Activated T-cell treated with anti-CD3 and anti-CD28 coated beads, Interleukin-2, amount 50 U/mL, for 72 hours (primary cell): ENCODE results near the gene ACER3. TPM values are rescaled to one million over a fixed set of nuclear protein-coding genes. Genes with fewer than 3 reads are reported as not detected.

Experiments used
- ATAC-seq, 2 donors: fragments of 150-1000 bp; cut with Tn5 transposase; replicated peaks in 1 of 2; 2 replicates each; pipeline ENCODE4 v1.10.0; 2021; ENCODE audit warnings: moderate library complexity in 2 of 2, mild to moderate bottlenecking in 1 of 2
- DNase-seq, 2 donors: peaks; one replicate each; pipeline ENCODE4 v3.0.0; 2021 to 2022; ENCODE audit warnings: mixed read lengths in 1 of 2
- H3K27ac Mint-ChIP-seq: one replicate; pipeline ENCODE4 v1.8.0; 2022; ENCODE audit warnings: mild to moderate bottlenecking, moderate library complexity, mixed read lengths
- H3K27me3 Mint-ChIP-seq: one replicate; pipeline ENCODE4 v1.8.0; 2022; ENCODE audit warnings: low read depth, mixed read lengths
- H3K36me3 Mint-ChIP-seq, 2 donors: one replicate each; pipeline ENCODE4 v1.8.0; 2022; ENCODE audit warnings: mixed read lengths in 2 of 2, mild to moderate bottlenecking in 1 of 2; ENCODE audit not compliant: insufficient read depth in 2 of 2
- H3K4me1 Mint-ChIP-seq: one replicate; pipeline ENCODE4 v1.8.0; 2022; ENCODE audit warnings: low read depth, mixed read lengths
- H3K4me3 Mint-ChIP-seq, 2 donors: one replicate each; pipeline ENCODE4 v1.8.0; 2022; ENCODE audit warnings: mild to moderate bottlenecking in 2 of 2, mixed read lengths in 2 of 2, moderate library complexity in 2 of 2
- H3K9me3 Mint-ChIP-seq, 2 donors: one replicate each; pipeline ENCODE4 v1.8.0; 2022; ENCODE audit warnings: mixed read lengths in 2 of 2
- total RNA-seq, 2 donors: library from RNA; stranded (reverse); gene quantifications; one replicate each; pipeline ENCODE4 v1.2.3, GENCODE V29; 2022

ACER3 gene
- total RNA-seq, 2 donors from 2014 or later, result 13.1 to 16.2 TPM

- no peak for DNase-seq
- Mint-ChIP-seq H3K9me3 (peaks cover 0 to 4% of the 10 kb centered on the region in 2 donors), H3K4me3 (no peak overlapping the region), H3K36me3 (peaks cover 0 to 3% of the 10 kb centered on the region in 2 donors), H3K27ac (no peak overlapping the region), H3K27me3 (no peaks in the 10 kb centered on the region), H3K4me1 (no peaks in the 10 kb centered on the region)
- ATAC-seq, result no peak
These were observed 117.1 kb downstream of the ACER3 start for GRCh38 chr11:76977791-76978190.

GRCh38 chr11:76978239-76978638, 117.5 kb downstream of the ACER3 start:
- H3K27ac Mint-ChIP-seq, result no peak overlapping the region
- H3K9me3 Mint-ChIP-seq, result peaks cover 0 to 4% of the 10 kb centered on the region in 2 donors
- ATAC-seq, result no peak
- no peaks in the 10 kb centered on the region for H3K4me1 Mint-ChIP-seq
- no peak for DNase-seq
- H3K36me3 Mint-ChIP-seq, result peaks cover 0 to 3% of the 10 kb centered on the region in 2 donors
- H3K4me3 Mint-ChIP-seq, result no peak overlapping the region
- H3K27me3 Mint-ChIP-seq, result no peaks in the 10 kb centered on the region

DNA sequence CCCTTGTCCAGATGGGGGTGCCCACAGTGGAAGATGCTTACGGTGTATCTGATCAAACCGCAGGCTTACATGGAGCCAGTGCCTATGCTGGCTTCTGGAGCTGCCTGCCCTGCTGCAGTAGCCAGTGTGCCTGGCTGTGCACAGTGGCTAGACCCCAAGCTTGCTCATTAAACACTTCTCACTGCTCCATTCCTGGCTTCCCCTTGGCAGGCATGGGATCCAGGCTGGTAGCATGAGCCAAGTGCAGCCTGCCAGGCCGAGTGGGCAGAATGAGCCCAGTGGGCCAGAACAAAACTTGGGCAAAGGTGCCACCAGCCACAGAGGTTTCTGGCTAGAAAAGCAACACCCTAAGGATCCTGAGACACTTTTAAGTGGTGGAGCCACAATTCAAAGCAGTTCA, 118.1 kb downstream of the ACER3 start:
- DNase-seq (no peak), ATAC-seq (no peak)
- no peak overlapping the region for H3K27ac Mint-ChIP-seq
- no peak overlapping the region for H3K4me3 Mint-ChIP-seq
- H3K27me3 Mint-ChIP-seq, result no peaks in the 10 kb centered on the region
- H3K9me3 Mint-ChIP-seq, result peaks cover 0 to 4% of the 10 kb centered on the region in 2 donors
- H3K36me3 Mint-ChIP-seq, result peaks cover 0 to 3% of the 10 kb centered on the region in 2 donors
- no peaks in the 10 kb centered on the region for H3K4me1 Mint-ChIP-seq

DNA sequence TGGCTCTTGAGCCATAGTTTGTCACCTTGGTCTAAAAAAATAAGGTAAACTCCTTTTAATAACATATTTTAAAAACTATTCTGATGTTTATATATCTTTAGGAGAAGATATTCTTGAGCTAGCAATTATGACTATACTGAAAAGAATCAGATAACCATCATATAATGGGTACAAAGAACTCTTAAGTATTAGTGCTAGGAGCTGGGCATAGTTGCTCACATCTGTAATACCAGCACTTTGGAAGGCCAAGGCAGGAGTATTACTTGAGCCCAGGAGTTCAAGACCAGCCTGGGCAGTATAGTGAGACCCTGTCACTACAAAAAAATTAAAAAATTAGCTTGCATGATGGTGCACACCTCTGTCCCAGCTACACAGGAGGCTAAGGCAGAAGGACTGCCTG, 119.5 kb downstream of the ACER3 start:
- no peak overlapping the region for H3K27ac Mint-ChIP-seq
- H3K36me3 Mint-ChIP-seq, result peaks cover 0 to 3% of the 10 kb centered on the region in 2 donors
- ATAC-seq (no peak), DNase-seq (no peak)
- no peaks in the 10 kb centered on the region for H3K4me1 Mint-ChIP-seq
- H3K4me3 Mint-ChIP-seq, result no peak overlapping the region
- H3K27me3 Mint-ChIP-seq, result no peaks in the 10 kb centered on the region
- H3K9me3 Mint-ChIP-seq, result peaks cover 0 to 4% of the 10 kb centered on the region in 2 donors

DNA sequence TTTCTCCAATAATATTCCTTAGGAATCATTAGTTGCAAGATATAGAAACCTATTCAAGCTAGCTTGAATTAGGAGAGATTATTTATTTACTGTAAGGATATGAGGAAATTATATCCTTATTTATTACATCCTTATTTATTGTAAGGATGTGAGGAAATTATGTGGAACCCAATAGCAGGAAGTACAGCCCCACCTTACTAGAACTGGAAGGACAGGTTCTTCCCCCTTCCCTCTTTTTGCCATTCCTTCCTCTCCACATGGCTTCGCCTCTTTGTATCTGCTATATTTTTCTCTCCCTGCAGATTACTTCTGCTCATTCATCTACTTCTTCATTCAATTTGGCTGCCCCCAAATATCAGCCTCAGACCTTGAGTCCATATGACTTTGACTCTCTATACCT, 124.0 kb downstream of the ACER3 start:
- H3K36me3 Mint-ChIP-seq, result no peaks in the 10 kb centered on the region
- no peak overlapping the region for H3K4me3 Mint-ChIP-seq
- H3K9me3 Mint-ChIP-seq, result no peaks in the 10 kb centered on the region
- no peak overlapping the region for H3K27ac Mint-ChIP-seq
- no peaks in the 10 kb centered on the region for H3K27me3 Mint-ChIP-seq
- DNase-seq (no peak), ATAC-seq (no peak)
- H3K4me1 Mint-ChIP-seq, result no peaks in the 10 kb centered on the region

DNA sequence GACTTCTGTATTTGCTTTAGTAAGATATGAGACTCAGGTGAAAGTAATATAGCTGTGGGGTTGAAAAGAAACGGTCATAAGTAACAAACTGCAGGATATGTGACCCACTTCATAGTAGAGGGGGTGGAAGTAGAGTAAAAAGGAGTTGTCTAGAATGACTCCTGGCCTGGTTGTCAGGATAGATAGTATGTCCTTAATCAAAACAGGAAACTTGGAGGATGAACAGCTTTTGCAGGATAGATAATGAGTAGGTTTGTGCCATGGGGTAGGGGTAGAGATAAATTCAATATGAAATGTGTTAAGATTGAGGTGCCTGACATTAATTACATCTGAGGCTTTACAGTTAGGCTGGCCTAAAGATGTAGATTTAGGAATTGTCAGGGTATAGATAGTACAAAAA, 126.5 kb downstream of the ACER3 start:
- H3K36me3 Mint-ChIP-seq, result no peaks in the 10 kb centered on the region
- no peak for DNase-seq
- no peaks in the 10 kb centered on the region for H3K27me3 Mint-ChIP-seq
- H3K27ac Mint-ChIP-seq, result no peak overlapping the region
- ATAC-seq, result peak in 1 of 2 donors; percentile 13
- H3K4me3 Mint-ChIP-seq, result no peak overlapping the region
- H3K9me3 Mint-ChIP-seq, result no peaks in the 10 kb centered on the region
- no peaks in the 10 kb centered on the region for H3K4me1 Mint-ChIP-seq

DNA sequence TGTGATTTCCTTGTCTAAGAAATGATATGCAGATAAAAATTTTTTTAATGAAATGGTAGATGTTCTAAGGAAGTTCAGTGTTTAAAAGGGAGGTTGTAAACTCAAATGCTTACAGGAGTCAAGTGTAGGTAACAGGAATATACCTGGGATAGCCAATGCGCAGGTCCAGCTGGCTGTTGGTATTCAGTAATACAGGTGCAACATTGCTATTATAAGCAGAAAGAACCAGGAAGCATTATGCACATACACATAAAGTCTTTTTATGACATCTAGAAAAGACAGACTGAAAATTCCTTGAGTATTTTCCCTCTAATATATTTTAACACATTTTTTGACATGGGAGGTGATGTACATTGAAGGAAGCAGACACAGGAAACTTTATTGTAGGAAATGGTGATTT, 129.9 kb downstream of the ACER3 start:
- no peaks in the 10 kb centered on the region for H3K27me3 Mint-ChIP-seq
- H3K4me1 Mint-ChIP-seq, result no peaks in the 10 kb centered on the region
- no peak overlapping the region for H3K4me3 Mint-ChIP-seq
- no peaks in the 10 kb centered on the region for H3K9me3 Mint-ChIP-seq
- H3K36me3 Mint-ChIP-seq, result no peaks in the 10 kb centered on the region
- no peak for ATAC-seq
- DNase-seq, result no peak
- no peak overlapping the region for H3K27ac Mint-ChIP-seq

DNA sequence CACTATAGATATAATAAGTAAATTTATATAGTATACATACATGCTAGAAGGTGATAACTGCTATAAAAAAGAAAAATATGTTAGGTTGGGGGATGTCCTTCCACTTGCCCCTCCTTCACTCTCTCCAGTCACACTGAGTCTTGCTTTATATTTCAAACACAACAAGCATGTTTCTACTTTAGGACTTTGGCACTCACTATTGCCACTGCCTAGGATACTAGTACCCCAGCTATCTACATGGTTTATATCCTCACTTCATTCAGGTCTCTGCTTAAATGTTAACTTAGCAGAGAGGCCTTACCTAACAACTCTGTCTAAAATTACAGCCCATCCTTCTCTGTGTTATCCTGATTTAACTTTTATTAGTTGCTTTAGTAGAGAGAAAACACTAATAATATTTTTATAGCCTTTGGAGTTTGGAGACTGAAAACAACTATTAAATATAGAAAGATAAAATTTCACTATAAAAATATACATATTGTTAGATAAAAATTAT, 134.4 kb downstream of the ACER3 start:
- DNase-seq, result no peak
- Mint-ChIP-seq H3K4me3 (no peak overlapping the region), H3K27ac (no peak overlapping the region), H3K9me3 (no peaks in the 10 kb centered on the region), H3K4me1 (no peaks in the 10 kb centered on the region), H3K27me3 (no peaks in the 10 kb centered on the region), H3K36me3 (no peaks in the 10 kb centered on the region)
- ATAC-seq, result no peak

GRCh38 chr11:76997512-76997911, 136.8 kb downstream of the ACER3 start:
- Mint-ChIP-seq H3K9me3 (no peaks in the 10 kb centered on the region), H3K4me3 (no peak overlapping the region), H3K27ac (peak overlapping the region; percentile 28), H3K4me1 (no peaks in the 10 kb centered on the region), H3K36me3 (no peaks in the 10 kb centered on the region), H3K27me3 (no peaks in the 10 kb centered on the region)
- DNase-seq (no peak), ATAC-seq (no peak)

GRCh38 chr11:76999597-76999996, 138.9 kb downstream of the ACER3 start:
- Mint-ChIP-seq H3K4me1 (peaks cover 5% of the 10 kb centered on the region), H3K27ac (no peak overlapping the region), H3K9me3 (no peaks in the 10 kb centered on the region), H3K27me3 (no peaks in the 10 kb centered on the region), H3K36me3 (no peaks in the 10 kb centered on the region), H3K4me3 (no peak overlapping the region)
- DNase-seq (no peak), ATAC-seq (no peak)

DNA sequence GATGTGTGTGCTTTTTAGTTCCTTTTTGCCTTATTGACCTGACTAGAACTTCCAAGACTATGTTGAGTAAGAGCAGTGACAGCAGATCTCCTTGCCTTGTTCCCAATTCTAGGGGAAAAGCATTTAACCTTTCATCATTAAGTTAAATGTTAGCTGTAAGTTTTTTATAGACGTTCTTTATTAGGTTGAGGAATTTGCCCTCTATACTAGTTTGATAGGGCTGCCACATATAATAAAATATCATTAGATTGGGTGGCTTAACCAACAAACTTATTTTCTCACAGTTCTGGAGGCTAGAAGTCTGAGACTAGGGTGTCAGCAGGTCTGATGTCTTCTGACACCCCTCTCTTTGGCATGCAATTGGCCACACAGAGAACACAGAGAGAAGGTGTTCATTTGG, 140.9 kb downstream of the ACER3 start:
- H3K27ac Mint-ChIP-seq, result no peak overlapping the region
- H3K27me3 Mint-ChIP-seq, result no peaks in the 10 kb centered on the region
- DNase-seq (no peak), ATAC-seq (no peak)
- no peak overlapping the region for H3K4me3 Mint-ChIP-seq
- peaks cover 0 to 3% of the 10 kb centered on the region in 2 donors for H3K36me3 Mint-ChIP-seq
- peaks cover 5% of the 10 kb centered on the region for H3K4me1 Mint-ChIP-seq
- no peaks in the 10 kb centered on the region for H3K9me3 Mint-ChIP-seq

DNA sequence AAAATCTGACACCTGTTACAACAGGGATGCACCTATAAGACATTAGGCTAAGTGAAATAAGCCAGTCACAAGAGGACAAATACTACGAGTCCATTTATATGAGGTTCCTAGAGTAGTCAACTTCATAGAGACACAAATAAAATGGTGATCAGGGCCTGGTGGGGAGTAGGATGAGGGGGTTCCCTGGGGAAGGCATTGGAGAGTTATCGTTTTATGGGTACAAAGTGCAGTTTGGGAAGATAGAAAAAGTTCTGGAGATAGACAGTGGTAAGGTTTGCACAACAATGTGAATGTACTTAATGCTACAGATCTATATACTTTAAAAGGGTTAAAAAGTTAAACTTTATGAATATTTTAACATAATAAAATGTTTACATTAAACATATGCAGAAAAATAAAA, 142.1 kb downstream of the ACER3 start:
- Mint-ChIP-seq H3K27me3 (no peaks in the 10 kb centered on the region), H3K4me1 (peaks cover 5% of the 10 kb centered on the region), H3K4me3 (no peak overlapping the region), H3K9me3 (no peaks in the 10 kb centered on the region), H3K36me3 (peaks cover 0 to 3% of the 10 kb centered on the region in 2 donors), H3K27ac (no peak overlapping the region)
- ATAC-seq (no peak), DNase-seq (no peak)

DNA sequence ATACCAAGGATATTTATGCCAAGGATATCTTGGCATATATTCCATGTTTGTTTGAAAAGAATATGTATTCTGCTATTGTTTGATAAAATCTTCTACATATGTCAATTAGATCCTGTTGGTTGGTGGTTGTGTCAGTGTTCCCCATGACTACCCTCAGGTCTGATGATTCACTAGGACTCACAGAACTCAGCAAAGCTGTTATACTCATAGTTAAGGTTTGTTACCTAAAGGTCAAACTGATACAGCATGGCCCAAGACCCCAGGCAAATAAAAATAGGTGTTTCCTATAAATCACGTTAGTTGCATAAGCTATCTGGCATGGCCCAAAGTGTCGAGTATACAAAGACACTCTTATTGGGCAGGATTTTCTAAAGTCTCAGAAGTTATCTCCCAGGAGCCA, 143.2 kb downstream of the ACER3 start:
- Mint-ChIP-seq H3K27me3 (no peaks in the 10 kb centered on the region), H3K27ac (no peak overlapping the region), H3K36me3 (peaks cover 0 to 3% of the 10 kb centered on the region in 2 donors), H3K4me3 (no peak overlapping the region), H3K9me3 (no peaks in the 10 kb centered on the region), H3K4me1 (peaks cover 5% of the 10 kb centered on the region)
- ATAC-seq (peak in 1 of 2 donors; percentile 31), DNase-seq (no peak)

GRCh38 chr11:77009533-77010160, 148.9 kb downstream of the ACER3 start:
- Mint-ChIP-seq H3K9me3 (no peaks in the 10 kb centered on the region), H3K36me3 (peaks cover 0 to 3% of the 10 kb centered on the region in 2 donors), H3K27me3 (no peaks in the 10 kb centered on the region), H3K4me3 (no peak overlapping the region), H3K27ac (no peak overlapping the region), H3K4me1 (no peaks in the 10 kb centered on the region)
- DNase-seq, result no peak
- no peak for ATAC-seq
